ENCODE measurements around the gene FXR2.

FXR2 gene

GRCh38 chr17:7579834-7580603 is 34.7 kb downstream of the FXR2 start (continued):
- TF ChIP-seq ZNF514 (tag by site-specific recombination; IDR thresholded peaks at IDR 0.05) (no peak), SCRT2 (tag by site-specific recombination; IDR thresholded peaks at IDR 0.05) (no peak), ZNF274 (IDR thresholded peaks at IDR 0.05; ENCODE audit: low read length) (no peak), ZNF274 (tag by site-specific recombination; IDR thresholded peaks at IDR 0.05; ENCODE audit: borderline replicate concordance) (no peak), ZNF394 (tag by site-specific recombination; IDR thresholded peaks at IDR 0.05; ENCODE audit: borderline replicate concordance) (no peak; the same call in 1 of the 2 replicates), KLF17 (tag by site-specific recombination; IDR thresholded peaks at IDR 0.05) (no peak), ZNF792 (tag by site-specific recombination; IDR thresholded peaks at IDR 0.05) (no peak), ZNF433 (tag by site-specific recombination; IDR thresholded peaks at IDR 0.05; ENCODE audit: low read depth) (no peak), KLF8 (tag by site-specific recombination; IDR thresholded peaks at IDR 0.05) (no peak), INSM2 (tag by site-specific recombination; IDR thresholded peaks at IDR 0.05) (no peak), ZNF391 (tag by site-specific recombination; IDR thresholded peaks at IDR 0.05; ENCODE audit: borderline replicate concordance, low read depth) (0 out of 2 replicates have a peak, but pooled peaks have one; percentile 34), ZNF19 (tag by site-specific recombination; IDR thresholded peaks at IDR 0.05; ENCODE audit: low read depth) (no peak), PRDM2 (tag by site-specific recombination; IDR thresholded peaks at IDR 0.05; ENCODE audit: borderline replicate concordance) (no peak), ZNF354C (tag by site-specific recombination; IDR thresholded peaks at IDR 0.05; ENCODE audit: borderline replicate concordance, low read depth) (no peak), ZNF214 (tag by site-specific recombination; IDR thresholded peaks at IDR 0.05; ENCODE audit: borderline replicate concordance) (no peak), ZNF629 (tag by site-specific recombination; IDR thresholded peaks at IDR 0.05) (no peak), ZNF23 (tag by site-specific recombination; IDR thresholded peaks at IDR 0.05; ENCODE audit: borderline replicate concordance) (no peak), PRDM4 (tag by site-specific recombination; IDR thresholded peaks at IDR 0.05) (no peak; the same call in 1 of the 2 replicates), ZNF837 (tag by site-specific recombination; IDR thresholded peaks at IDR 0.05) (0 out of 2 replicates have a peak, but pooled peaks have one; percentile 73), MZF1 (tag by site-specific recombination; IDR thresholded peaks at IDR 0.05; ENCODE audit: borderline replicate concordance) (no peak)
- TF ChIP-seq, protein P1, sequence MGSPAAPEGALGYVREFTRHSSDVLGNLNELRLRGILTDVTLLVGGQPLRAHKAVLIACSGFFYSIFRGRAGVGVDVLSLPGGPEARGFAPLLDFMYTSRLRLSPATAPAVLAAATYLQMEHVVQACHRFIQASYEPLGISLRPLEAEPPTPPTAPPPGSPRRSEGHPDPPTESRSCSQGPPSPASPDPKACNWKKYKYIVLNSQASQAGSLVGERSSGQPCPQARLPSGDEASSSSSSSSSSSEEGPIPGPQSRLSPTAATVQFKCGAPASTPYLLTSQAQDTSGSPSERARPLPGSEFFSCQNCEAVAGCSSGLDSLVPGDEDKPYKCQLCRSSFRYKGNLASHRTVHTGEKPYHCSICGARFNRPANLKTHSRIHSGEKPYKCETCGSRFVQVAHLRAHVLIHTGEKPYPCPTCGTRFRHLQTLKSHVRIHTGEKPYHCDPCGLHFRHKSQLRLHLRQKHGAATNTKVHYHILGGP (tag by site-specific recombination; IDR thresholded peaks at IDR 0.05): 0 out of 2 replicates have a peak, but pooled peaks have one; percentile 9
- TF ChIP-seq, protein P2, sequence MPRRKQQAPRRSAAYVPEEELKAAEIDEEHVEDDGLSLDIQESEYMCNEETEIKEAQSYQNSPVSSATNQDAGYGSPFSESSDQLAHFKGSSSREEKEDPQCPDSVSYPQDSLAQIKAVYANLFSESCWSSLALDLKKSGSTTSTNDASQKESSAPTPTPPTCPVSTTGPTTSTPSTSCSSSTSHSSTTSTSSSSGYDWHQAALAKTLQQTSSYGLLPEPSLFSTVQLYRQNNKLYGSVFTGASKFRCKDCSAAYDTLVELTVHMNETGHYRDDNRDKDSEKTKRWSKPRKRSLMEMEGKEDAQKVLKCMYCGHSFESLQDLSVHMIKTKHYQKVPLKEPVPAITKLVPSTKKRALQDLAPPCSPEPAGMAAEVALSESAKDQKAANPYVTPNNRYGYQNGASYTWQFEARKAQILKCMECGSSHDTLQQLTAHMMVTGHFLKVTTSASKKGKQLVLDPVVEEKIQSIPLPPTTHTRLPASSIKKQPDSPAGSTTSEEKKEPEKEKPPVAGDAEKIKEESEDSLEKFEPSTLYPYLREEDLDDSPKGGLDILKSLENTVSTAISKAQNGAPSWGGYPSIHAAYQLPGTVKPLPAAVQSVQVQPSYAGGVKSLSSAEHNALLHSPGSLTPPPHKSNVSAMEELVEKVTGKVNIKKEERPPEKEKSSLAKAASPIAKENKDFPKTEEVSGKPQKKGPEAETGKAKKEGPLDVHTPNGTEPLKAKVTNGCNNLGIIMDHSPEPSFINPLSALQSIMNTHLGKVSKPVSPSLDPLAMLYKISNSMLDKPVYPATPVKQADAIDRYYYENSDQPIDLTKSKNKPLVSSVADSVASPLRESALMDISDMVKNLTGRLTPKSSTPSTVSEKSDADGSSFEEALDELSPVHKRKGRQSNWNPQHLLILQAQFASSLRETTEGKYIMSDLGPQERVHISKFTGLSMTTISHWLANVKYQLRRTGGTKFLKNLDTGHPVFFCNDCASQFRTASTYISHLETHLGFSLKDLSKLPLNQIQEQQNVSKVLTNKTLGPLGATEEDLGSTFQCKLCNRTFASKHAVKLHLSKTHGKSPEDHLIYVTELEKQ (tag by site-specific recombination; IDR thresholded peaks at IDR 0.05; ENCODE audit: borderline replicate concordance): no peak
